GM03348 (cell line): ENCODE data around the gene TMEM11.
A peak's percentile ranks its signal among the peaks of the same experiment; 100 is the strongest.
"Not testable (repeated sequence)": the region's sequence is repeated elsewhere in the genome, so short reads cannot be mapped to it uniquely, and the experiment has no call there.

Experiments
- DNase-seq: peaks from one replicate; pipeline ENCODE4 v3.0.0; 2012; ENCODE audit warnings: low spot score

TMEM11 gene

DNA sequence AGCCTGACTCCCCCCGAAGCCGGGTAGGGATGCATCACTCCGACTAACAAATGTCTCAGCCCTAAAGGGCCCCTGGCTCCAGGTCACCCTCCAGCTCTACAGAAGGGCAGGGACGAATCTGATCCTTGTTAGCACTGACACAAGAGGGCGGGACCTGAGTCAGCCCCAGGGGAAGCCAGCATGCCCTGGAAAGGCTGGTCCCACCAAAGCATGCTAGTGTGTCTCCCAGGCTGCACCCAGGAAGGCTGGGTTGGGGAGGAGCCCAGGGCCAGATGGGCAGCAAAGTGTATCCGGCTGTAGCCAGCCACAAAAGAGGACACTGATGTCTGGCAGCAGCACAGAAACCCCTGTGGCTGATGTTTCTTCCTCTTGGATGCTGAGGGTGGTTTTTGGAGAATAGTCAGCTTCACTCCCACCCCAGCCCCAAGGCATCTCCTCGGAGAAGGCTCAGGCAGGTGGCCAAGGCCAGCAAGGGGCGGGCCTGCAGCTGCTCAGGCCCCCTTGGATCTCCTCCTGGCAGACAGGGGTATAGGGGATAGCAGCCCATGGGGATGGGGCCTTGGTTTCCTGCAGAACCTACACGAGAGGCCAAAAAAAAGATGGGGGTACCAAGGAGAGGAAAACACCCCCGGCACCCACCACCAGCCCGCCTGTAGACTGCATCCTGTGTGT is 28.2 kb upstream of the TMEM11 start:
- DNase-seq = peak; percentile 69

DNA sequence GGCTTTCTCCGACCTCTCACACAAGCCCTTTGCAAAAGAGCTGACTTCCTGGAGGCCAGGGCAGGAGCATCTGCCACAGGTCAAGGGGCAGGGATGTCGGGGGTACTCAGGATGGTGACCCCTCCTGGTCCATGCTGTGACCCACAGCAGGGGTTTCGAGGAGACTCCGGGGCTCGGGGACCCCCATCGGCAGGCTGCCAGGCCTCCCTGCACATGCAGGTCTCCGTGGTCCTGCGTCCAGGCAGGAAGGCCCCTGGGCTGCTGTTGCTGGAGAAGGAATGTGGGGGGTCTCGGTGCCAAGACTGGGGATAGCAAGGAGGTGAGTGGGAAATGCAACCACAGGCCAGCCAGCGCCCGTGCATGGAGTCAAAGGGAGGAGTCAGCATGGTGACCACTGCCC is 27.6 kb upstream of the TMEM11 start:
- DNase-seq = no peak

- DNase-seq = no peak
These were observed 26.6 kb upstream of the TMEM11 start for GRCh38 chr17:21240369-21241055.

DNA sequence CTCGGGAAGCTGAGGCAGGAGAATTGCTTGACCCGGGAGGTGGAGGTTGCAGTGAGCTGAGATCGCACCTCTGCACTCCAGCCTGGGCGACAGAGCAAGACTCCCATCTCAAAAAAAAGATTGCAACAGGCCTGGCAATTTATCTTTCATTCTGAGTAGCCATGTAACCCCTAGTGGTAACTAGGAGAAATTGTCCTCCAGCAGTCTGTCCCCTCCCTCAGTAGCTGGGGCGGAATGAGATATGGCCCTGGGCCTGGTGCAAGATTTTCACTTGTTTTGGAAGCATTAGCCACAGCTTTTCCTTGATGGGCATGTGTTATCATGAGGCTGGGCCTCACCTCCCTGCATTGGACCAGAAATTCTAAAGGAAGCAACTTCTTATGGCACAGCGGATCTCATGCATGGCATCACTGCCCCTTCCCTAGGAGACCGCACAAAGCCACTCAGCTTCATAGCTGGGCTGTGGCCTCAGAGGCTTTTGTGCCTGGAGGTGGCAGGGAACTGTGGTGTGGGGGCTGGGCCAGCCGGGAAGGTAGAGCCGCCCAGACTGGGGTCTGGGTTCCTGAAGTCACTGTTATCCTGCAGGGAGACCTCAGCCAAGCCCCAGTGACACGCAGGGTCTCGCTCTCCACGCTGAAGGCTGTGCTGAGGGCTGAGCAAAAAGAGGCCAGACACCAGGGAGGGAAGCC is 25.9 kb upstream of the TMEM11 start:
- peak; percentile 72 for DNase-seq

- DNase-seq = no peak
These were observed 22.0 kb upstream of the TMEM11 start for GRCh38 chr17:21235921-21236320.

DNA sequence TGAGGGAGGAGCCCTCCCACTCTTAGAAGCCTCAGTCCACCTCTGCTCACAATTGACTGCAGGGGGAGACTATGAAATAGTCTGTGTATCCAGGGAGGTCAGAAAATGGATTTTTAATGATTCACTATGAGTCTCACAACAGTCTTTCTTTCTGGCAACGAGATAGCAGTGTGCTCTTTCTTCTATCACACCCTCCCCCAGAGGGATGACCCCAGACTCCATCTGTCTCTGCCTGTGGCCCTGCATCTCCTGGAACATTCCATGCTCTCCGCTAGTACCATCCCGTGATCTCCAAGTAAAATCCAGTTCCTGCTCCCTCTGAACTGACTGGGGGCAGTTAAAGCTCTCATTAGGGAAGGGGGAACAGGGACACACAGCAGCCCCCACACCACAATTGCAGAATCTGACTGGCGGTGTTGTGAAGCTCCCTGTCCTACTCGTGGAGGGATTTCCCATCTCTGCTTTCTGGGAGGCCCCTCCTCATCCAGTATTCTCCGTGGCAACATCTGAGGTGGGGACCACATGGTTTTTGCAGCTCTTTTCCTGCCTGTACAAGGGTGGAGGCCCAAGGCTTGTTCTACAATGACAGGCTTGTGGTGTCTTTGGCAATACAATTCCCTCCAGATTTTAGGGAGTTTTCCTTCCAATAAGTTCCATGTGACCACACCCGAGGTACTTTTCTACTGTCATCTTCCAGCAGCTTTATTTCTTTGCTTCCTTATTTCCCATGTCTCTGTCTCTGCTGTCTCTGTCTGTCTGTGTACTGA is 19.8 kb upstream of the TMEM11 start:
- no peak for DNase-seq

- DNase-seq = no peak
These were observed 18.2 kb upstream of the TMEM11 start for GRCh38 chr17:21232033-21232749.

DNA sequence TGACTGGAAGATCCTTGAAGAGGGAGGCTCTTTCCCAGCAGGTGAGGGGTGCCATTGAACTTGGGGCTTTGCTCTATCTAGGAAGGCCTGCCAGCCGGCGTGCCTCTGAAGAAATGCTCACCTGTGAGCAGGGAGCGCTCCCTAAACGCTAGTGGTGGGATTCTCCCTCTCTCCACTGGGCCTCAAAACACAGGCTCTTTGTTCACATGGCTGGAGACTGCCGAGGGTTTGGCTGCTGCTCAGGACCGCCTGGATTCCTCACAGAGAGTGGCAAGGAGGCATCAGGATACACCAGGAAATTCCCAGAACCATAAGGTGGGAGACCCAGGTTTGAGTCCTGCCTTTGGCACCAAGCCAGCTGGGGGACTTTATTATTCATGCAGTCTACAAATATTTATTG is 17.6 kb upstream of the TMEM11 start:
- DNase-seq = no peak

- no peak for DNase-seq
These were observed 14.9 kb upstream of the TMEM11 start for GRCh38 chr17:21228845-21229244.

DNA sequence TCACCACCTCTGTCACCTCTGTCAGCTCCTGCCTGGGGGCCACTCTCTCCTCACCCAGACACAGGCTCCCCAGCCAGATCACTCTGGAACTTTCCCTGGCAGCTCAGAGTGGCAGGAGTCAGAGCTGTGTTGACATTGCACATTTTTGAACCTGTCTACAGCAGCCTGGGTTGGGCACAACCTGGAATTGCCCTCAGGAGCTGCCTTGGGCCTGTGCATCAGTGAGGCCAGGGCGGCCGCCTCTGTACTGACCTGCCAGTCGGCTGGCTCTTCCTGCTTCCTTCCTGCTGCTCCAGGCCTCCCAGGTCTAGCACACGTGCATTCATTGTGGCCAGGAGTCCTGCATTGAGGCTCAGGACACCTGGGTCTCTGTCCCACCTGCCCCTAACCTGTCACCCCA is 14.2 kb upstream of the TMEM11 start:
- no peak for DNase-seq

- DNase-seq = not testable (repeated sequence)
These were observed 13.3 kb upstream of the TMEM11 start for GRCh38 chr17:21227277-21227676.

GRCh38 chr17:21223086-21223485 is 9.1 kb upstream of the TMEM11 start:
- DNase-seq = no peak

GRCh38 chr17:21218831-21219380 is 4.9 kb upstream of the TMEM11 start:
- no peak for DNase-seq

DNA sequence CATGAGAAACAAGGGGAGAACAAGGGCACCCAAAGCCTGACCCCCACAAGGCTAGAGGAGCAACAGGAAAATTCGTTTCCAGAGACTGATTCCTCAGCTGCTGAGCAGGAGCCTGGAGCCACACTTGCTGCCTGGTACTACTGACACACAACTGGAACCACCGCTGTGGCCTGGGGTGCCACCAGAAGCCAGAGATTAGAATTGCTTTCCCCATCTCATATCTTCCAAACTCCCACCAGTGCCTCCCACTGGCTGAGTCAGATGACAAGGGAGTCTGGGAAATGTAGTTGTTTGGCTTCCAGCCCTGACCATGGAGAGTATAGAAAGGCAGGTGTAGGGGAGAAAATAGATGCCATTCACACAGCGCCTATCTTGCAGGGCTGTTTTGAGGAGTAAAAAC is 4.1 kb upstream of the TMEM11 start:
- no peak for DNase-seq

DNA sequence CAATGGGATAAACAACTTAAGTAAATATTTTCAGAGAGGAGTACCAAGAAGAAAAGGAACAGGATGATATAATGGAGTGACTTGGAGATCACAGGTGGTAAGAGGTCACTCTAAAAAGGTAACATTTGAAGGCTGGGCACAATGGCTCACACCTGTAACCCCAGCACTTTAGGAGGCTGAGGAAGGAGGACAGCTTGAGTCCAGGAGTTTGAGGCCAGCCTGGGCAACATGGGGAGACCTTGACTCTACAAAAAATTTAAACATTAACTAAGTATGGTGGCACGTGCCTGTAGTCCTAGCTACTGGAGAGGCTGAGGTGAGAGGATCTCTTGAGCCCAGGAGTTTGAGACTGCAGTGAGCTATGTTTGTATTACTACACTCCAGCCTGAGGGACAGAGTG is 3.4 kb upstream of the TMEM11 start:
- DNase-seq = no peak

- DNase-seq = no peak
These were observed 2.0 kb upstream of the TMEM11 start for GRCh38 chr17:21215935-21216334.

GRCh38 chr17:21214777-21215541 is 998 bp upstream of the TMEM11 start:
- peak; percentile 41 for DNase-seq

GRCh38 chr17:21213638-21214014 is 335 bp downstream of the TMEM11 start:
- DNase-seq = peak; percentile 67

GRCh38 chr17:21212826-21213637 is 929 bp downstream of the TMEM11 start:
- DNase-seq = no peak
